Astrocyte (in vitro differentiated cells and primary cell): ENCODE results near the gene DISC1. TPM values are rescaled to one million over a fixed set of nuclear protein-coding genes. Genes with fewer than 3 reads are reported as not detected.
"Not testable (repeated sequence)": the region's sequence is repeated elsewhere in the genome, so short reads cannot be mapped to it uniquely, and the experiment has no call there.

Experiments used
- DNase-seq: peaks from one replicate; pipeline ENCODE4 v3.0.0-alpha.2; 2010; ENCODE audit warnings: low read depth
- FAIRE-seq: peaks from 2 replicates; lab custom pipeline; 2011; peaks lifted over from hg19 to GRCh38; lab: Jason Lieb, UNC
- H2AFZ ChIP-seq: 2 replicates; pipeline ENCODE4 v1.6.0; 2012; ENCODE audit warnings: low read depth, low read length, inconsistent platforms
- H3K27ac ChIP-seq: 2 replicates; pipeline ENCODE4 v1.5.1; 2011; ENCODE audit warnings: low read depth, low read length, inconsistent platforms
- H3K27me3 ChIP-seq: 2 replicates; pipeline ENCODE4 v1.6.0; 2011; ENCODE audit warnings: low read length, inconsistent platforms; ENCODE audit not compliant: insufficient read depth
- H3K36me3 ChIP-seq: 2 replicates; pipeline ENCODE4 v1.5.1; 2011; ENCODE audit warnings: low read length, inconsistent platforms; ENCODE audit not compliant: insufficient read depth
- H3K4me1 ChIP-seq: 2 replicates; pipeline ENCODE4 v1.5.1; 2011; ENCODE audit warnings: low read length, inconsistent platforms; ENCODE audit not compliant: insufficient read depth
- H3K4me2 ChIP-seq: 2 replicates; pipeline ENCODE4 v1.6.0; 2012; ENCODE audit warnings: low read length, inconsistent platforms
- H3K4me3 ChIP-seq: 2 replicates; pipeline ENCODE4 v1.5.1; 2011; ENCODE audit warnings: low read depth, mild to moderate bottlenecking, low read length, inconsistent platforms; ENCODE audit not compliant: insufficient read depth
- H3K79me2 ChIP-seq: 2 replicates; pipeline ENCODE4 v1.6.0; 2012; ENCODE audit warnings: mild to moderate bottlenecking, low read length, inconsistent platforms; ENCODE audit not compliant: insufficient read depth
- H3K9ac ChIP-seq: 2 replicates; pipeline ENCODE4 v1.6.0; 2012; ENCODE audit warnings: mild to moderate bottlenecking, low read length, inconsistent platforms
- H3K9me3 ChIP-seq: 2 replicates; pipeline ENCODE4 v1.5.1; 2012; ENCODE audit warnings: low read depth, mild to moderate bottlenecking, low read length, inconsistent platforms; ENCODE audit not compliant: insufficient read depth
- H4K20me1 ChIP-seq: 2 replicates; pipeline ENCODE4 v1.6.0; 2012; ENCODE audit warnings: low read length, inconsistent platforms; ENCODE audit not compliant: insufficient read depth
- H3K27ac Mint-ChIP-seq: one replicate; pipeline ENCODE4 v1.8.0; 2021; ENCODE audit warnings: mild to moderate bottlenecking, mixed read lengths; ENCODE audit not compliant: unreplicated experiment
- H3K27me3 Mint-ChIP-seq: one replicate; pipeline ENCODE4 v1.8.0; 2021; ENCODE audit warnings: low read depth, mixed read lengths; ENCODE audit not compliant: unreplicated experiment
- H3K36me3 Mint-ChIP-seq: one replicate; pipeline ENCODE4 v1.8.0; 2021; ENCODE audit warnings: low read depth, mixed read lengths; ENCODE audit not compliant: unreplicated experiment
- H3K4me1 Mint-ChIP-seq: one replicate; pipeline ENCODE4 v1.8.0; 2021; ENCODE audit warnings: low read depth, mixed read lengths; ENCODE audit not compliant: unreplicated experiment
- H3K4me3 Mint-ChIP-seq: one replicate; pipeline ENCODE4 v1.8.0; 2021; ENCODE audit warnings: mild to moderate bottlenecking, moderate library complexity, mixed read lengths; ENCODE audit not compliant: unreplicated experiment
- H3K9me3 Mint-ChIP-seq: one replicate; pipeline ENCODE4 v1.8.0; 2021; ENCODE audit warnings: mild to moderate bottlenecking, mixed read lengths; ENCODE audit not compliant: unreplicated experiment
- CTCF ChIP-seq: IDR thresholded peaks from 2 replicates; pipeline ENCODE4 v1.5.1; 2011; ENCODE audit warnings: low read depth, mild to moderate bottlenecking, inconsistent platforms, low read length, moderate library complexity; ENCODE audit not compliant: insufficient read depth
- EZH2 ChIP-seq: IDR thresholded peaks from 2 replicates; pipeline ENCODE4 v1.6.1; 2012; ENCODE audit warnings: mild to moderate bottlenecking, low read length, inconsistent platforms; ENCODE audit not compliant: insufficient read depth
- total RNA-seq: library from RNA; stranded (reverse); gene quantifications from 2 replicates; pipeline ENCODE4 v1.2.1, GENCODE V29; 2021

Gene DISC1
- total RNA-seq, 1 donor from 2014 or later = 9.1 TPM

- not testable (repeated sequence) for H3K36me3 Mint-ChIP-seq, H3K4me3 Mint-ChIP-seq, H3K27me3 ChIP-seq, H3K9me3 ChIP-seq, H3K79me2 ChIP-seq, H3K4me1 ChIP-seq, H3K27ac Mint-ChIP-seq, DNase-seq, H3K36me3 ChIP-seq, H3K4me2 ChIP-seq, H3K27ac ChIP-seq, H3K4me3 ChIP-seq, H2AFZ ChIP-seq, H4K20me1 ChIP-seq, H3K27me3 Mint-ChIP-seq, H3K9me3 Mint-ChIP-seq, FAIRE-seq, H3K9ac ChIP-seq
- H3K4me1 Mint-ChIP-seq = peaks cover 18% of the 10 kb centered on the region
Measured at GRCh38 chr1:231646165-231646564, 19.6 kb downstream of the DISC1 start.

GRCh38 chr1:231651621-231652260 is 25.2 kb downstream of the DISC1 start:
- H3K4me1 Mint-ChIP-seq = peaks cover 20% of the 10 kb centered on the region
- H3K4me3 Mint-ChIP-seq, H3K27ac ChIP-seq, H3K4me1 ChIP-seq, H3K4me3 ChIP-seq, H4K20me1 ChIP-seq, H3K9ac ChIP-seq, H3K79me2 ChIP-seq, H3K27ac Mint-ChIP-seq, H3K36me3 ChIP-seq, H3K9me3 ChIP-seq, H2AFZ ChIP-seq, H3K4me2 ChIP-seq, FAIRE-seq, H3K9me3 Mint-ChIP-seq, H3K27me3 Mint-ChIP-seq, H3K27me3 ChIP-seq, H3K36me3 Mint-ChIP-seq, DNase-seq: not testable (repeated sequence)

GRCh38 chr1:231653632-231654031 is 27.0 kb downstream of the DISC1 start:
- H3K4me3 ChIP-seq = no peak overlapping the region
- FAIRE-seq = no peak

More at GRCh38 chr1:231653632-231654031, 27.0 kb downstream of the DISC1 start:
- Mint-ChIP-seq H3K36me3 (peaks cover 4% of the 10 kb centered on the region), H3K27ac (no peak overlapping the region), H3K9me3 (peaks cover 5% of the 10 kb centered on the region), H3K4me1 (peaks cover 20% of the 10 kb centered on the region), H3K27me3 (no peaks in the 10 kb centered on the region), H3K4me3 (no peak overlapping the region)
- Histone ChIP-seq H3K36me3 (no peaks in the 10 kb centered on the region), H4K20me1 (no peaks in the 10 kb centered on the region), H2AFZ (no peak overlapping the region), H3K9me3 (no peaks in the 10 kb centered on the region), H3K27me3 (no peaks in the 10 kb centered on the region), H3K9ac (no peak overlapping the region), H3K27ac (no peak overlapping the region), H3K79me2 (no peaks in the 10 kb centered on the region), H3K4me2 (no peak overlapping the region), H3K4me1 (no peaks in the 10 kb centered on the region)
- no peak for DNase-seq
- no peak for TF ChIP-seq EZH2
- TF ChIP-seq CTCF = no peak
